Small intestine (tissue), 7 donors: ENCODE results near the gene EDAR. TPM values are rescaled to one million over a fixed set of nuclear protein-coding genes. Genes with fewer than 3 reads are reported as not detected.
A peak's percentile ranks its signal among the peaks of the same experiment; 100 is the strongest.

Experiments used
- DNase-seq, 2 donors: peaks; one replicate each; pipeline versions ENCODE4 v3.0.0 to v3.0.0-alpha.2; 2013
- FAIRE-seq: peaks from 2 replicates; lab custom pipeline; 2012; peaks lifted over from hg19 to GRCh38; lab: Jason Lieb, UNC
- H3K27ac ChIP-seq, 3 donors: one replicate each; pipeline ENCODE4 v1.5.1; 2013; ENCODE audit warnings: low read length in 2 of 3, mild to moderate bottlenecking in 2 of 3, control low read depth in 1 of 3, inconsistent platforms in 1 of 3, low read depth in 1 of 3, moderate library complexity in 1 of 3
- H3K27me3 ChIP-seq, 3 donors: one replicate each; pipeline ENCODE4 v1.6.1; 2013; ENCODE audit warnings: low read length in 3 of 3, inconsistent platforms in 1 of 3; ENCODE audit not compliant: control insufficient read depth in 3 of 3, insufficient read depth in 3 of 3
- H3K36me3 ChIP-seq, 3 donors: one replicate each; pipeline ENCODE4 v1.6.1; 2013; ENCODE audit warnings: low read length in 3 of 3, inconsistent platforms in 1 of 3, low read depth in 1 of 3, mild to moderate bottlenecking in 1 of 3, moderate library complexity in 1 of 3; ENCODE audit not compliant: control insufficient read depth in 3 of 3, insufficient read depth in 2 of 3
- H3K4me1 ChIP-seq, 3 donors: one replicate each; pipeline ENCODE4 v1.6.1; 2013; ENCODE audit warnings: low read length in 2 of 3, inconsistent platforms in 1 of 3, low read depth in 1 of 3, mild to moderate bottlenecking in 1 of 3, moderate library complexity in 1 of 3; ENCODE audit not compliant: control insufficient read depth in 3 of 3, insufficient read depth in 2 of 3
- H3K4me3 ChIP-seq, 3 donors: one replicate each; pipeline ENCODE4 v1.5.1; 2013; ENCODE audit warnings: low read length in 3 of 3, control low read depth in 1 of 3, inconsistent platforms in 1 of 3, low read depth in 1 of 3, mild to moderate bottlenecking in 1 of 3, moderate library complexity in 1 of 3
- H3K9me3 ChIP-seq, 2 donors: one replicate each; pipeline ENCODE4 v1.6.1; 2013; ENCODE audit warnings: low read depth in 1 of 2, low read length in 1 of 2; ENCODE audit not compliant: control insufficient read depth in 2 of 2, insufficient read depth in 1 of 2
- WGBS, 3 donors: extraction: QIAGEN DNeasy Blood & Tissue Kit; methylation state at CpG; one replicate each; pipeline ENCODE4 v1.1.7; 2013; 5-methylcytosine and 5-hydroxymethylcytosine counted together
- polyA plus RNA-seq, 4 donors: library from polyadenylated mRNA; stranded (reverse) in 3 of 4; unstranded in 1 of 4; fragments of 200-250 nt in 3 of 4; fragments of 120-200 nt in 1 of 4; gene quantifications; one replicate each; pipeline versions ENCODE4 v1.2.1 to v1.2.3, GENCODE V29; 2013
- donor health status: healthy with polysubstance abuse.
- donor health status: control.
- donor health status: control.
- donor health status: Bipolar disorder and iron deficiency.
- donor health status: healthy.

Gene EDAR
- polyA plus RNA-seq, 4 donors: 0.09 to 1.8 TPM; not detected in 2

GRCh38 chr2:108940156-108940555, 48.9 kb downstream of the EDAR start:
- DNase-seq (no peak), FAIRE-seq (no peak)
- peaks cover 0 to 2% (median 0%) of the 10 kb centered on the region in 3 donors for H3K27me3 ChIP-seq

GRCh38 chr2:108938077-108938710, 50.8 kb downstream of the EDAR start:
- WGBS, 3 donors: 50 to 72% (median 56%) methylated on average over 9 of the region's 9 CpGs
- no peak overlapping the region for H3K27ac ChIP-seq
- peaks cover 0 to 2% (median 0%) of the 10 kb centered on the region in 3 donors for H3K27me3 ChIP-seq
- peaks cover 0 to 3% of the 10 kb centered on the region in 2 donors for H3K9me3 ChIP-seq
- no peak overlapping the region for H3K4me3 ChIP-seq
- H3K4me1 ChIP-seq: peaks cover 0 to 12% (median 4%) of the 10 kb centered on the region in 3 donors
- no peaks in the 10 kb centered on the region for H3K36me3 ChIP-seq
- no peak for DNase-seq
- no peak for FAIRE-seq

More at GRCh38 chr2:108940156-108940555, 48.9 kb downstream of the EDAR start:
- 87 to 92% (median 90%) methylated on average over 13 of the region's 13 CpGs for WGBS, 3 donors
- H3K9me3 ChIP-seq: no peaks in the 10 kb centered on the region
- H3K27ac ChIP-seq: no peak overlapping the region
- peaks cover 0 to 2% (median 0%) of the 10 kb centered on the region in 3 donors for H3K4me1 ChIP-seq
- no peaks in the 10 kb centered on the region for H3K36me3 ChIP-seq
- no peak overlapping the region for H3K4me3 ChIP-seq

- Histone ChIP-seq H3K27me3 (peaks cover 0 to 2% (median 0%) of the 10 kb centered on the region in 3 donors), H3K27ac (no peak overlapping the region), H3K4me3 (no peak overlapping the region), H3K9me3 (peaks cover 0 to 3% of the 10 kb centered on the region in 2 donors), H3K36me3 (no peaks in the 10 kb centered on the region), H3K4me1 (peaks cover 0 to 13% (median 4%) of the 10 kb centered on the region in 3 donors)
- DNase-seq: no peak
- no peak for FAIRE-seq
- 69 to 76% (median 72%) methylated on average over 5 of the region's 5 CpGs for WGBS, 3 donors
These were observed 51.5 kb downstream of the EDAR start for GRCh38 chr2:108937367-108938017.

- Histone ChIP-seq H3K36me3 (no peaks in the 10 kb centered on the region), H3K9me3 (peaks cover 0 to 3% of the 10 kb centered on the region in 2 donors), H3K4me1 (peaks cover 0 to 13% (median 4%) of the 10 kb centered on the region in 3 donors), H3K27ac (no peak overlapping the region), H3K4me3 (no peak overlapping the region), H3K27me3 (peaks cover 0 to 2% (median 0%) of the 10 kb centered on the region in 3 donors)
- no peak for DNase-seq
- 76 to 95% (median 87%) methylated on average over 7 of the region's 7 CpGs for WGBS, 3 donors
- FAIRE-seq: no peak
These were observed 52.2 kb downstream of the EDAR start for GRCh38 chr2:108936866-108937265.

- H3K4me1 ChIP-seq: peaks cover 0 to 13% (median 4%) of the 10 kb centered on the region in 3 donors
These were observed 52.8 kb downstream of the EDAR start for GRCh38 chr2:108936076-108936864.

GRCh38 chr2:108935271-108935741, 53.7 kb downstream of the EDAR start:
- Histone ChIP-seq H3K36me3 (no peaks in the 10 kb centered on the region), H3K9me3 (peaks cover 0 to 3% of the 10 kb centered on the region in 2 donors), H3K4me1 (peaks cover 0 to 13% (median 4%) of the 10 kb centered on the region in 3 donors), H3K27ac (no peak overlapping the region), H3K4me3 (no peak overlapping the region), H3K27me3 (peaks cover 0 to 2% (median 0%) of the 10 kb centered on the region in 3 donors)
- DNase-seq: peak in 1 of 2 donors; percentile 50
- no peak for FAIRE-seq
- WGBS, 3 donors: 22 to 58% (median 44%) methylated on average over 5 of the region's 5 CpGs

More at GRCh38 chr2:108936076-108936864, 52.8 kb downstream of the EDAR start:
- H3K9me3 ChIP-seq: peaks cover 0 to 3% of the 10 kb centered on the region in 2 donors
- H3K4me3 ChIP-seq: no peak overlapping the region
- H3K36me3 ChIP-seq: no peaks in the 10 kb centered on the region
- WGBS, 3 donors: 87 to 89% (median 88%) methylated on average over 17 of the region's 17 CpGs
- peaks cover 0 to 2% (median 0%) of the 10 kb centered on the region in 3 donors for H3K27me3 ChIP-seq
- DNase-seq: no peak
- no peak overlapping the region for H3K27ac ChIP-seq
- FAIRE-seq: no peak

- Histone ChIP-seq H3K4me1 (peaks cover 0 to 13% (median 4%) of the 10 kb centered on the region in 3 donors), H3K9me3 (peaks cover 0 to 3% of the 10 kb centered on the region in 2 donors), H3K27ac (no peak overlapping the region), H3K36me3 (no peaks in the 10 kb centered on the region), H3K27me3 (peaks cover 0 to 2% (median 0%) of the 10 kb centered on the region in 3 donors), H3K4me3 (no peak overlapping the region)
- DNase-seq: no peak
- 54 to 77% (median 73%) methylated on average over 14 of the region's 14 CpGs for WGBS, 3 donors
- no peak for FAIRE-seq
These were observed 54.3 kb downstream of the EDAR start for GRCh38 chr2:108934583-108935245.
